Measurements from ENCODE around the gene TSPAN33.

TSPAN33 gene

DNA sequence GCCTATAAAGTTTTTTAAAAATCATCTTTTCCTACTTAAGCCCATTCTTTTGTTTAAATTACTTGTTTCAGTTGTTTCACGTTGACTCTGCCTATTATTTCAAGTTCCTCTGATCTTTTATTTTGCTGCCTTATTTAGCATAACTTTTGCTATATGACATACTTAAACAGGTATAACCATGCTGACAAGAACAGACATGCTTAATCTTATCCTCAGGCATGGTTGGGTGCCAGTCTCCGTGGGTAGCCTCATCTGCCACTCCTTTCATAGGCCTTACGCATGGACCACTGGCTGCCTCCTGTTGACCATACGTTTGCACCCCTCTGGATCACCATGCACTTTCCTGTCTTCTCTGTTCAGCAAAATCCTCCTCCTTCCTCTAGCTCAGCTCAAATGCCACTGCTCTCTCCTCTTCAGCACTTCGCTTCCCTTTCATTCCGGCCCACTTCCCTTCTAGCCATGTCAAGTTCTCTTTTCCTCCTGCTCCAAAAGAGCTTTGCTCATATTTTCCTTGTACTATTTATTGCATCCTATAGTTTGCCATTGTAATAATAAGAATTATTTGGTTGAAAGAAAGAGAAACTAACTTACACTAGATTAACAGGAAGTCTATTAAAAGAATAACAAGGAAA is 10.0 kb upstream of the TSPAN33 start:
- TF ChIP-seq, protein P1, sequence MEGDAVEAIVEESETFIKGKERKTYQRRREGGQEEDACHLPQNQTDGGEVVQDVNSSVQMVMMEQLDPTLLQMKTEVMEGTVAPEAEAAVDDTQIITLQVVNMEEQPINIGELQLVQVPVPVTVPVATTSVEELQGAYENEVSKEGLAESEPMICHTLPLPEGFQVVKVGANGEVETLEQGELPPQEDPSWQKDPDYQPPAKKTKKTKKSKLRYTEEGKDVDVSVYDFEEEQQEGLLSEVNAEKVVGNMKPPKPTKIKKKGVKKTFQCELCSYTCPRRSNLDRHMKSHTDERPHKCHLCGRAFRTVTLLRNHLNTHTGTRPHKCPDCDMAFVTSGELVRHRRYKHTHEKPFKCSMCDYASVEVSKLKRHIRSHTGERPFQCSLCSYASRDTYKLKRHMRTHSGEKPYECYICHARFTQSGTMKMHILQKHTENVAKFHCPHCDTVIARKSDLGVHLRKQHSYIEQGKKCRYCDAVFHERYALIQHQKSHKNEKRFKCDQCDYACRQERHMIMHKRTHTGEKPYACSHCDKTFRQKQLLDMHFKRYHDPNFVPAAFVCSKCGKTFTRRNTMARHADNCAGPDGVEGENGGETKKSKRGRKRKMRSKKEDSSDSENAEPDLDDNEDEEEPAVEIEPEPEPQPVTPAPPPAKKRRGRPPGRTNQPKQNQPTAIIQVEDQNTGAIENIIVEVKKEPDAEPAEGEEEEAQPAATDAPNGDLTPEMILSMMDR (IDR thresholded peaks at IDR 0.05; ENCODE audit: low read length, missing control alignments), result no peak
- no peak overlapping the region for H3K4me3 ChIP-seq (replicated peaks; ENCODE audit: low read depth, low read length)
- DNase-seq (ENCODE audit: low read depth), result no peak

DNA sequence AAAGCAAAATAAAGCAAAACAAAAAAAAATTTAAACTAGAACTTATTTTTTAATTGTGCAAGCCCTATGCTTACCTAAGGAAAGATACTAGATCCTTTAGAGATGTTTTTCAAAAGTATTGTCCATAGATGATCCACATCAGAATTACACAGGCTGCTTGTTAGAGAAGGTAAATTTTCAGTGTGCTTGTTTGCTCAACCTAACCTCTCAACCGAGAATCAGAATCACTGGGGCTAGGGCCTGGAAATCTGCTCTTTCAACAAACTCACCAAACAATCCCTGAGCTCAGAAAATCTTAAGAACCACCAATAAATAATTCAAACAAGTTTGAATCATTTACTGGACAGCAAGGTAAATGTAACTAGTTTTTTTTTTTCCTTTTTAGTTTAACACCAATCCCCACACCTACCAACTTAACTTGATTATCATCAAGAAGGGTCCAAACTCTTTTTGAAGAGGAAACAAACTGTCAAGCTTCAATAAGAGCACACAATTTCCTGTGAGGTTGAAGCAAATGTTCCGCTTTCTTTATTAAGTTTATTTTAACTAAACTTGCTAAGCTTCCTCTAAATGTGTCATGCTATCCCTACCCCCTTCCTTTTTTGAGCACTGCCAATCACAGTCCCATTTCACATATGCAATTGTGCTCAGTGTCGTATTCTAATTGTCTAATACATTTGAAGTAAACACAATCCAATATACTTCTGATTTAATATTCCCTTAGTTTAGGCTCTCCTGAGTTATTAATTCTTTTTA is 7.4 kb upstream of the TSPAN33 start:
- DNase-seq (ENCODE audit: low read depth), result no peak
- no peak overlapping the region for H3K4me3 ChIP-seq (replicated peaks; ENCODE audit: low read depth, low read length)
- TF ChIP-seq, protein P1 (IDR thresholded peaks at IDR 0.05; ENCODE audit: low read length, missing control alignments), result no peak

DNA sequence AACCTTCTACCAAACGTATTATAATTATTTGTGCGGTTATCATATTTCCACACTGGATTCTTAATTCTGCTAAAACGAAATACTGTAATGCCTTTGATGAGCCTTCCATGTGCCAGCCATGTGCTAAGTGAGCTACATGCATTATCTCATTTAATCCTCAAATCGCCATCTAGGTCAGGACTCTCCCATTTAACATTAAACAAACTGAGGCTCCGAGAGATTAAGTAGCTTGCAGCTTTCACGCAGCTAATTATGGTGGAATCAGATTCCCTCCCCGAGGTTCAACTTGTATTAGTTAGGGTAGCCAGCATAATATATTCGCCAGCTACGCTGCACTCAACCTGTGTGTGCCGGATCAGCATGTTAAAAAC is 798 bp upstream of the TSPAN33 start:
- TF ChIP-seq, protein P1 (IDR thresholded peaks at IDR 0.05; ENCODE audit: low read length, missing control alignments), result no peak
- H3K4me3 ChIP-seq (replicated peaks; ENCODE audit: low read depth, low read length), result no peak overlapping the region
- DNase-seq (ENCODE audit: low read depth), result no peak

DNA sequence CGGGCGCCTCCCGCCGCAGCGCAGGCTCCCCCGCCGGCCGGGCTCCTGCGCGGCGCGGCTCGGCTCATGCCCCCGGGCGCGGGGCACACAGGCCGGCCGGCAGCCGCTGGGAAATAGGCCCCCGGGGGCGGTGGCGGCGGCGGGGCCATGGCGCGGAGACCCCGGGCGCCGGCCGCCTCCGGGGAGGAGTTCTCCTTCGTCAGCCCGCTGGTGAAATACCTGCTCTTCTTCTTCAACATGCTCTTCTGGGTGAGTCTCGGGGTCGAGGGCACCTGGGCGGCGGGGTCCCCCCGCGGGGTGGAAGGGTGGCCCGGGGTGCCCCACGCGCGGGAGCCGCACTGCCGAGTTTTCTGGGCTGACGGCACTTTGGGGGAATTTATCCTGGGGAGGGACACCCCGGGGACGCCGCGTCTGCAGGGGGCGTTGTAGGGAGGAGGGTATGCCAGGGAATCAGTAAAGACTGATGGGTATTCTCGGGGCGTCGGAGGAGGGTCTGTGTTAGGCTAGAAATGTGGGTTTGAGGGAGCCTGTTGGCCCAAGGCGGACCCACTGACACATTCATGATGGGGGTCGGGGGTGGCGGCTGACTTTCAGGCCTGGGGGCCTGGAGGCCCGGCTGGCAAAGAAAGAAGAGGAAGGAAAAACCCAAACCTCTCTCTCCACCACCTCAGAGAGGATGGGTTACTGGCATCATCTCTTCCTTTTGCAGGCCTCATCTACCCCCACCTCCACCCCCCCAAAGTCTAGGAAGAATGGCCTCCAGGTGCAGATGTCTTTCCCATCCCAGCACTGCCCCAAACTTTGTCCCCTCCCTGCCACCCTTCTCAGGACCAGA is 544 bp downstream of the TSPAN33 start:
- H3K4me3 ChIP-seq (replicated peaks; ENCODE audit: low read depth, low read length), result peak overlapping the region; percentile 30
- no peak for DNase-seq (ENCODE audit: low read depth)
- TF ChIP-seq, protein P1 (IDR thresholded peaks at IDR 0.05; ENCODE audit: low read length, missing control alignments), result peak; percentile 14

DNA sequence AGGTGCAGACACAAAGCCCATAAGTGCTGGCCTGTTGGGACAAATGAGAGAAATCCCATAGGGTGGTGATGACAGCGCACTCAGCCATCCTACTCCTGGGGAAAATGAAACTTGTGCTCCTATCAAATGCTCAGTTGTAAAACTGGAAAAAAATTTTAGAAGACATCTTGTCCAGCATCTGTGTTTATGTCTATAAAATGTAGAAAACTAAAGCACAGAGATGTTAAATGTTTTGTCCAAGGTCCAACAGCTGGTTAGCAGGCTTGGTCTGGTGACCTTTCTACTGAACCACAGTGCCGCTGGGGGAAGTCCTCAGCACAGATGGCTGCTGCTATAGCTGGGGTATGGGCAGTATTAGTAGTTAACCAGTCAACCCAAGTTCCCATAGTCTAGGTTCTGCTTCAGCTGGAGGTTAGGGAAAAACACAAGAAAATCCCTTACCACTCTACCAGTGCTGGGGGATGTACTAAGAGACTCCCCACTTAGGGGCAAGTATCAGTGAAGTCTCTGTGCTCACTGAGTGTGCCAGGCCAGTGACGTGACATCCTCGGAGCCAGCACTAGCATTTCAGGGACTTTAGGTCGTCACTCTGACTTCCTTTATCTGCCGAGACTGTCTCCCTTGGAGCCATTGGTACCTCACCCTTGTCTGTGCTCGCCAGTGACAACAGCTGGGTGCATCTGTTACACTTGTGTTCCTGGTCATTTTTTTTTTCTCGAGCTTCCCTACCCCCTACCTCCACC is 1.9 kb downstream of the TSPAN33 start:
- no peak overlapping the region for H3K4me3 ChIP-seq (replicated peaks; ENCODE audit: low read depth, low read length)
- DNase-seq (ENCODE audit: low read depth), result no peak
- TF ChIP-seq, protein P1 (IDR thresholded peaks at IDR 0.05; ENCODE audit: low read length, missing control alignments), result no peak

DNA sequence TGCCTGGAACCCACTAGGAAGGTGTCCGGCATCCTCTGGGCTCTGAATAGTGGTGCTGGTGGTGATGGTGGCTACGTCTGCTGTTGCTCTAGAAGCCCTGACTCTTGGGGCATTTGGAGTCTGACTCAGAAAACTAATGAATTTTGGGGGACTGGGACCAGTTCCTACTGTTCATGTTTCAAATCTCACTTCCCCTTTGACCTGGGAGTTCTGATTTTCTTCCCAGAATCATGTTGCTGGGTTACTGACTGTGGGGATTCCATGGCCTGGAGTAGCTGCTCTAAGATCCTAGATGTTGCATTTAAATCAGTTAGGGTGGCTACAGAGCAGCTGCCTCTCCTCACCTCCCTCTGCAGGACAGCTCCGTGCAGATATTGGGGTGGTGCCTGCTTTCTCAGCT is 3.2 kb downstream of the TSPAN33 start:
- no peak overlapping the region for H3K4me3 ChIP-seq (replicated peaks; ENCODE audit: low read depth, low read length)
- no peak for DNase-seq (ENCODE audit: low read depth)
- TF ChIP-seq, protein P1 (IDR thresholded peaks at IDR 0.05; ENCODE audit: low read length, missing control alignments), result no peak
